AG04450 (cell line): ENCODE results near the gene IL3. TPM values are rescaled to one million over a fixed set of nuclear protein-coding genes. Genes with fewer than 3 reads are reported as not detected.

Source experiments
- CTCF ChIA-PET: fragments of 300-600, 350-600 bp; formaldehyde crosslinking; extraction: SDS; loops from one replicate; lab custom pipeline; 2022; ENCODE audit warnings: antibody characterized with exemption, inconsistent platforms; lab: Charles Lee
- POLR2A ChIA-PET: fragments of 350-600 bp; formaldehyde crosslinking; extraction: SDS; loops from one replicate; lab custom pipeline; 2021; ENCODE audit warnings: antibody characterized with exemption, inconsistent platforms; lab: Yijun Ruan, JAX
- DNase-seq: peaks from one replicate; pipeline ENCODE4 v3.0.0-alpha.2; 2011; ENCODE audit warnings: low read depth, low spot score
- H3K27ac ChIP-seq: one replicate; pipeline ENCODE4 v1.5.1; 2012; ENCODE audit warnings: low read depth, low read length, control low read depth
- H3K27me3 ChIP-seq: one replicate; pipeline ENCODE4 v1.6.0; 2012; ENCODE audit warnings: low read length; ENCODE audit not compliant: control insufficient read depth, insufficient read depth
- H3K4me3 ChIP-seq: 2 replicates; pipeline ENCODE4 v1.5.1; 2011; ENCODE audit warnings: mild to moderate bottlenecking, low read depth, low read length, control low read depth
- H3K9me3 ChIP-seq: 2 replicates; pipeline ENCODE4 v1.5.1; 2012; ENCODE audit warnings: low read length; ENCODE audit not compliant: control insufficient read depth, insufficient read depth
- polyA plus RNA-seq: library from polyadenylated mRNA; depleted of rRNA; stranded (reverse); fragments of >200 nt; gene quantifications from 2 replicates; pipeline ENCODE4 v1.2.3, GENCODE V29; 2011
- TF ChIP-seq, protein P1 (sequence below): IDR thresholded peaks from 2 replicates; pipeline ENCODE4 v1.5.1; 2011; ENCODE audit warnings: low read depth, low read length, control low read depth, inconsistent platforms

Gene IL3
- polyA plus RNA-seq, 1 experiment = not detected

DNA sequence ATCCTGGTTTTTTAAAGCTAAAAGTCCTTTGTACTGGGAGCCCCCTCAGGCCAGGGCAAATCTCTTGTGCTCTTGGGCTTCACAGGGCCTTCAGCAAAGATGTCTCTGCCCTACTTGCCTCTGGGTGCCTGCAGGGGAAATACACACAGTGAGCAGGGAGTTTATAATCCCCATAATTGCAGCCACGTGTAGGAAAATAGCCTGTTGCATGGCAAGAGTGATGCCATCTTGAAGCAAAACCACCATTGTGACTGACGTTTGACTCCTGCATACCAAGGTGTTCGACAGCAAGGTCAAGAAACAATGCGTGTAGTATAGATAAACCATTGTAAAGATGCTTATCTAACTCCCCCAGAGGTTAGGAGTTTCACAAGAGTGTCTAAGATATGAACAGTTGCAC is 11.4 kb upstream of the IL3 start:
- Histone ChIP-seq H3K27me3 (peaks cover 15% of the 10 kb centered on the region), H3K4me3 (no peak overlapping the region), H3K27ac (no peak overlapping the region), H3K9me3 (no peaks in the 10 kb centered on the region)
- ChIA-PET CTCF (interaction anchor here (0.9 to 1.0 kb wide), 2 partner anchors 14 to 16 kb away, joined by 3 to 4 read pairs; no protein-coding TSS in a partner anchor), POLR2A (no interaction called here)
- DNase-seq = no peak
- TF ChIP-seq, protein P1, sequence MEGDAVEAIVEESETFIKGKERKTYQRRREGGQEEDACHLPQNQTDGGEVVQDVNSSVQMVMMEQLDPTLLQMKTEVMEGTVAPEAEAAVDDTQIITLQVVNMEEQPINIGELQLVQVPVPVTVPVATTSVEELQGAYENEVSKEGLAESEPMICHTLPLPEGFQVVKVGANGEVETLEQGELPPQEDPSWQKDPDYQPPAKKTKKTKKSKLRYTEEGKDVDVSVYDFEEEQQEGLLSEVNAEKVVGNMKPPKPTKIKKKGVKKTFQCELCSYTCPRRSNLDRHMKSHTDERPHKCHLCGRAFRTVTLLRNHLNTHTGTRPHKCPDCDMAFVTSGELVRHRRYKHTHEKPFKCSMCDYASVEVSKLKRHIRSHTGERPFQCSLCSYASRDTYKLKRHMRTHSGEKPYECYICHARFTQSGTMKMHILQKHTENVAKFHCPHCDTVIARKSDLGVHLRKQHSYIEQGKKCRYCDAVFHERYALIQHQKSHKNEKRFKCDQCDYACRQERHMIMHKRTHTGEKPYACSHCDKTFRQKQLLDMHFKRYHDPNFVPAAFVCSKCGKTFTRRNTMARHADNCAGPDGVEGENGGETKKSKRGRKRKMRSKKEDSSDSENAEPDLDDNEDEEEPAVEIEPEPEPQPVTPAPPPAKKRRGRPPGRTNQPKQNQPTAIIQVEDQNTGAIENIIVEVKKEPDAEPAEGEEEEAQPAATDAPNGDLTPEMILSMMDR = no peak

DNA sequence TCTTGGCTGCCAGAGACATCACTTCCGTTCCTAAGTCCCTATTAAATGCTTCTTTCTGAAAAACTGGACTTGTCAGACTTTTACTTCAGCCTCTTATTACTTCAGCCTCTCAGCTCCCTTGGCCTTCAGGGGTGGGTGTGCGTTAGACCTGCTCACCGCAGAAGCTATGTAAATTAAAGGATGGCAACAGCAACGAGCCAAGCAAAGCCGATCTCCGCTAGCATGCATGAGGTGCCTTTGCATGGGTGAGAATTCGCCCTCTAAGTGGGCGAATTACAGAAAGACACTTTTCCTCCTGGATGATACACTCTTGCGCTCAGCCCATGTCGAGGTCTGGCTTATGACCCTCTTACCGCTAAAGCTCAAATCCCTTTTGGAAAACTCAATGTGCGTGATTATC is 10.9 kb upstream of the IL3 start:
- POLR2A ChIA-PET = no interaction called here
- no peaks in the 10 kb centered on the region for H3K9me3 ChIP-seq
- no peak for DNase-seq
- no peak overlapping the region for H3K4me3 ChIP-seq
- CTCF ChIA-PET = interaction anchor here (0.6 to 1.0 kb wide), 3 partner anchors 13 to 1929 kb away, joined by 3 to 6 read pairs (median 4); no protein-coding TSS in a partner anchor
- peaks cover 15% of the 10 kb centered on the region for H3K27me3 ChIP-seq
- TF ChIP-seq, protein P1 = no peak
- no peak overlapping the region for H3K27ac ChIP-seq

DNA sequence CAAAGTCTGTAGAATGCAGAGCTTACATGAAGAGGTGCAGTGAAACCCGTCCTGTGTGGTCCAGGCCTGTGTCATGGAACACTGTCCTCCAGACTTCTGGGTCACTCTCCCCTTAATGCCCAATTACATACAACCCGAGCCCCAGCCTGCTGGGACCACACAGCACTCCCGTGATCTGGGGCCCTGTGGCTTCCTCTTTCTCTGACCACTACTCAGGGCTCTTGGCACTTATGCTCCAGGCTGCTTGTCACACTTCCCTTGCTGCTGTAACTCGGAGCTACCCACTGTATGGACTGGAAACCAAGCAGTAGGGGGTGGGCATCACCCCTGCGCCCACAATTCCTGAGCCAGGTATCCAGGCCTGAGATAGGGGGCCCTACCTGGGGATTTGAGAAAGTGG is 10.3 kb upstream of the IL3 start:
- DNase-seq = no peak
- CTCF ChIA-PET = interaction anchor here (1.0 kb wide), 1 partner anchor 15 kb away, joined by 4 read pairs; no protein-coding TSS in a partner anchor
- POLR2A ChIA-PET = no interaction called here
- Histone ChIP-seq H3K9me3 (no peaks in the 10 kb centered on the region), H3K27ac (no peak overlapping the region), H3K4me3 (no peak overlapping the region), H3K27me3 (peaks cover 16% of the 10 kb centered on the region)
- TF ChIP-seq, protein P1 = no peak

DNA sequence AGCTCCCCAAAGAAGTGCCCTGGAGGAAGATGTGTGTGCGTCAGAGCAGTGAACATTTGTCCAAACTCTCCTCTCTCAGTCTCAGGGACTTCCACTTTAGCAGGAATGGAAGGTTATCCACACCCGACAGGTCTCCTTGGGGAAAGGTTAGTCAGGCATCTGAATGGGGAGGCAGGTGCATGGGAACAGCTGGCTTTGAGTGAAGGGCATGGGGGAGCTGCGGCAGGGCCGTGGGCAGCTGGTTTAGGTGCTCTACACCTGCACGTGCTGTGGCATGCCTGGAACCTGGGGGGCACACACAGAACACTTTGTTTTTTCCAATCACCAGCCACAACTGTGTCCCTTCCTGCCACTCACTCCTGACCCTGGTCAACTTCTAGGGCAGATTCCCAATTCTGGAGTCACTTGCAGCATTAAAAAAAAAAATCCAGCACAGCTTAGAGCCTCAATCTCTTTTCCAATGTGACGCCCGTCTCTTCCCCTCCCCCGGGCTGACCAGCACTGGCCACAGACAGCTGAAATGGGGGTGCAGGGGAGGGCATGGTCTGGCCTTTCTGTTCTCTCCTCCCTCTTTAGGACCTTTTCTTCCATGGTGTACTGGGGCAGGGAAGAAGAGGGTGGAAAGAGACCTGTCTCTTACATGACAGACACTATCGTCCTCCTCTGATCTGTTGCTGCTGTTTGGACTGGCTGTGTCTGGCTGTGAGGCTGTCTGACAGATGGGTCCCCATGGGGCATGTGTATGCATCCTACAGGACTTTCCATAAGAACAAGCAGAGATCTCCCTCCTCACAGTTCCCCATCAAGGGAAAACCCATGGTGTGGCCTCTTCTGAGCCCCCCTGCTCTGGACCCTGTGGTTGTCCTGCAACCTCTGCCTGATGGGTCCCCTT is 9.5 kb upstream of the IL3 start:
- H3K27me3 ChIP-seq = peaks cover 17% of the 10 kb centered on the region
- TF ChIP-seq, protein P1 = no peak
- H3K4me3 ChIP-seq = no peak overlapping the region
- no peak for DNase-seq
- ChIA-PET POLR2A (no interaction called here), CTCF (no interaction called here)
- H3K27ac ChIP-seq = no peak overlapping the region
- H3K9me3 ChIP-seq = no peaks in the 10 kb centered on the region

DNA sequence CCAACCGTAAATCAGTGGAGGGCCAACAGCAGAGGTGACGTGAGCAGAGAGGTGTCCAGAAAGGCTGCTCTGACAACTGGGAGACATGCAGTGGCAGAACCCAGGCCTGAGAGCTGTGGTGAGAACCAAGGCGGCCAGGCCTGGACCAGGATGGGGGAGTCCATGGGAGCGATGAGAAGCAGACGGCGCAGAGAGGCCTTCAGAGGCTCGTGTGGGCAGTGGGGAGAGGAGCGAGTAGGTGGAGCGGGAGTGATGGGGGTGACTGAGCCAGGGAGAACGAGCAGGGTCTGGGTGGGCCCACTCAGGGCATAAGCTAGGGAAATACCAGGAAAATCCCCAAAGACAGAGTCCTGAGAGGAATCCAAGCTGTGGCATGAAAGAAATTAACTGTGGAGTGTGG is 7.9 kb upstream of the IL3 start:
- POLR2A ChIA-PET = no interaction called here
- no peak overlapping the region for H3K27ac ChIP-seq

More for the DNA sequence above, 7.9 kb upstream of the IL3 start:
- peaks cover 18% of the 10 kb centered on the region for H3K27me3 ChIP-seq
- no peak overlapping the region for H3K4me3 ChIP-seq
- TF ChIP-seq, protein P1 = no peak
- CTCF ChIA-PET = interaction anchor here (1.0 kb wide), 1 partner anchor 11 kb away, joined by 3 read pairs; no protein-coding TSS in a partner anchor
- H3K9me3 ChIP-seq = no peaks in the 10 kb centered on the region
- DNase-seq = no peak
